NCI-H2196 treated with DMSO at 0.1 percent for 48 hours (cell line): ENCODE data around the gene SNX24.
"Not testable (repeated sequence)": the region's sequence is repeated elsewhere in the genome, so short reads cannot be mapped to it uniquely, and the experiment has no call there.

Experiments used
- DNase-seq: peaks from one replicate; lab custom pipeline; 2025; ENCODE audit not compliant: unreplicated experiment; lab: John Stamatoyannopoulos, UW

Gene SNX24

GRCh38 chr5:122870219-122870856 is 24.9 kb downstream of the SNX24 start:
- DNase-seq, result no peak

GRCh38 chr5:122871661-122872060 is 26.2 kb downstream of the SNX24 start:
- no peak for DNase-seq

DNA sequence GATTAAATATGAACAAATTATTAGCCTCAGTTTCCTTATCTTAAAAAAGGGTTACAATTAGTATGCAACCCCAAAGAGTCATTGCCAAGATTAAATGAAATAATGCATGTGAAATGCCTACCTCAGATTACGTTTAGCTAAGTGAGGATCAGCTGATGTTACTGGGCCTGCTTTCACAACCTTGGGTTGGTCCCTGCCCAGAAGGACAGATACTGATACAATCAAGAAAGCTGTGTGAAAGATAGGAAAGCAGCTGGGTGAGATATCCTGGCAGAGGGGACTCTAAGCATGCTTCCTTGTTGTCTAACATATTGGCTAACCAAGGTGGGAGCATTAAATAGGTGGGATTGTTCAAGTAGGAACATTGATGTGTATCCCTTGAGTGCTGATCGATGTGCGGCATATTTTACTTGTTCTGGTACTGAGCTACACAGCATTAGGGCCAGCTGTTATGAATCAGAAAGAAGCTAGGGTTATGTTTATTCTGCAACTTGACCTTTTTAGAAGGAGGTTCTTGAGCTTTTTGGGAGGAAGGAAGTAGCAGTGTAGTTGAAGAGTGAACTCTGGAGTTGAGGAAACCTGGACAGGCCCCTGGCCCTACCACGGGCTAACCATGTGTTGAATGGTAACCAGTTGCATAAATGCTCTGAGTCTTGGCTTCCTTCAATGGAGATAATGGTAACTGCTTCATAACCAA is 28.9 kb downstream of the SNX24 start:
- no peak for DNase-seq

DNA sequence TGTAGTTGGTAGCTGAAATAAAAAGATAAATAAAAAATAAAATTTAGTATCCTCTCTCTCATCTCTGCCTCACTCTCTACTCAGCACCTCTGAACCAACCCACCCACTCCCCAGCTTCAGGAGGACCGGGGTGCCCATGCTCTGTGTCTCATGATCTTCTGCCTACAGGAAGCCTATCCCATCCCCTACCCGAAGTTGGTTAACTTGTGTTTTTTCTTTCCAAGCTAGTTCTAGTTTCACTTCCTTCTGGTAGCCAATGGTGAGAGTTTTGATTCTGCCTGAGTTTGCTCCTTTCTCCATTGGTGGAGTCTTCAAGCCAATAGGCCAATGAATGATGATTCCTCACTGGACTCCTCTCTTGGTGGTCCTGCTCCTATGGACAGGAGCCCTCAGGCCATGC is 32.1 kb downstream of the SNX24 start:
- no peak for DNase-seq

DNA sequence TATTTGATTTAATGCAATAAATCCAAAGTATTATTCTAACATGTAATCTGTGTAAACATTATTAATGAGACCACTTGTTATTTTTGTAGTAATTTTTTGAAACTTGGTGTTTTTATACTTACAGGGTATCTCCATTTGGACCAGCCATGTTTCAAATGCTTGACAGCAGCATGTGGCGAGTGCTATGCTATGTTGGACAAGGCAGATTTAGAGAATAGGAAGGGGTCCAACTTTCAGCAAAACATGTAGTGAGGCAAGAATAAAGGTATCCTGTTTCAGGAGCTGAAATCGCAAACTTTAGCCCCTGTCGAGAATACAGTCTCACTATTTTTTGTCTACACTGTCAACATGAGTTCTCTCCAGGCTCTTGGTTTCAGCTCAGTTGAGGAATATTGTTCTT is 33.7 kb downstream of the SNX24 start:
- no peak for DNase-seq

GRCh38 chr5:122880170-122880689 is 34.8 kb downstream of the SNX24 start:
- DNase-seq, result no peak

DNA sequence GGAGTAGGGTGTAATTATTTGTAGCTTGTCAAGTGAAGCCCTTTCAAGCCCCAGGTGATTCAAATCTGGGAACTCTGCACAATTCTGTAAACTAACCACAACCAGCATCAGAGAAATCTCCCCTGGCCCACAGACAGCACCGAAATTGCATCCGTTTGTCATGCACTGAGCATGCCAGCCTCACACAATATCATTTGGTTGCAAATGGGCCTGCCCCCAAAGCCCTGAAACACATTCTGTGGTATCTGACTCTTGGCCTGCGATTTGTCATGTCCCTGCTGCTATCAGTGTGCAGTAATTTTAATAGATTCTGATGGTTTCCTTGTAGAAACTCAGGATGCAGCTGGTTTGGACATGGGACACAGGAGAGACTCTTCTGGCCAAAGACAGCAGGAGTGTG is 35.3 kb downstream of the SNX24 start:
- no peak for DNase-seq

DNA sequence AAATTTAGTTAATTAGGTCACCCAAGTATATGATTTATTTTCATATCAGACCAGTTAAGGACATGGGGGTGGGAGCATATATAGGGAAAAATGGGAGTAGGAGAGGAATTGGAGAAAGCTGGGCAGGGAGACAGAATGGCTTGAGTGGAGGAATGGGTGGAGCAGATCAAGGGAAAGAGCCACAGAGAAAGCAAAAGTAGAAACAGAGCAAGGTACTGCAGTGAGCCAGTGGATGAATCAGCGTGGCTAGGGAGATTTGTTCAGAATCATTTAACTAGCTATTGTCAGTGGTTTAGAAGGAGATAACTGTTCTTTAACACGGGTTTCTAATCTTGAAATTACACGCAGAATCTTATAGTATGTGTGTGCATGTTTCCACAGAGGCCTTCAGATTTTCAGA is 37.4 kb downstream of the SNX24 start:
- no peak for DNase-seq

DNA sequence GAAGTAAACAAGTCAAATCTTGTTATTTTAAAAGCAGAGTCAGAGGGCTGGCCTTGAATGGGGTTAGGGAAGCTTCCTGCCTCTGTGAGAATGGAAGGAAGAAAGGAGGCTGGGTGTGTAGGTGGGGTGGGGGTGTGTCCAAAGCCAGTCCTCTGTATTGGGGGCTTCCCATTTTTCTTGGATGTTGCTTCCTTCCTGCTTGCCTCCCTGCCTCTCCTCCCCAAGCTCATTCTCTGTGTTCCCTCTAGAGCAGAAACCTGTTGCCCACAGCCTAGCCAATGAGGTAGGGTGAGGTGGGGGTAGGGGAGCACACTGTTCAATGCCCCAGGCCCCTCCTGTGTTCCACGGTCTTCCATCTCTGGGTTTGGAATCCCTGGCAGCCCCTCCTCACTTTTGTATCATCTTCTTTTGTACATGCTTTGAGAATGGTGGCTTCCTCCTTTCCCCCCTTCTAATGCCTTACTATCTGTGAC is 39.7 kb downstream of the SNX24 start:
- no peak for DNase-seq

DNA sequence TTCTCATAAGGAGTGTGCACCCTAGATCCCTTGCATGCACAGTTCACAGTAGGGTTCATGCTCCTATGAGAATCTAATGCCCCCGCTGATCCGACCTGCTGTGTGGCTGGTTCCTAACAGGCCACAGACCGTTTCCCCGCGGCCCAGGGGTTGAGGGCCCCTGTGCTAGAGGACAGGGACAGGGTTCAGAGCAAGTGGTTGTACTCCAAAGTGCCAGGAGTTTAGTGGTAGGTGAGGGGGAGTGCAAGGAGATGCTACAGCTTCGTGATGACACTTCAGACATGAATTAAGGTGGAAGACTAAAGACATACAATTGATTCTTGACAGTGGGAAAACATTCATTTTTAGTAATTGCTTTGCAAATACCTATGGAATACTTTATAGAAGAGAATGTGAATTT is 40.5 kb downstream of the SNX24 start:
- no peak for DNase-seq

- no peak for DNase-seq
Observed at GRCh38 chr5:122895141-122895540, 49.7 kb downstream of the SNX24 start.

DNA sequence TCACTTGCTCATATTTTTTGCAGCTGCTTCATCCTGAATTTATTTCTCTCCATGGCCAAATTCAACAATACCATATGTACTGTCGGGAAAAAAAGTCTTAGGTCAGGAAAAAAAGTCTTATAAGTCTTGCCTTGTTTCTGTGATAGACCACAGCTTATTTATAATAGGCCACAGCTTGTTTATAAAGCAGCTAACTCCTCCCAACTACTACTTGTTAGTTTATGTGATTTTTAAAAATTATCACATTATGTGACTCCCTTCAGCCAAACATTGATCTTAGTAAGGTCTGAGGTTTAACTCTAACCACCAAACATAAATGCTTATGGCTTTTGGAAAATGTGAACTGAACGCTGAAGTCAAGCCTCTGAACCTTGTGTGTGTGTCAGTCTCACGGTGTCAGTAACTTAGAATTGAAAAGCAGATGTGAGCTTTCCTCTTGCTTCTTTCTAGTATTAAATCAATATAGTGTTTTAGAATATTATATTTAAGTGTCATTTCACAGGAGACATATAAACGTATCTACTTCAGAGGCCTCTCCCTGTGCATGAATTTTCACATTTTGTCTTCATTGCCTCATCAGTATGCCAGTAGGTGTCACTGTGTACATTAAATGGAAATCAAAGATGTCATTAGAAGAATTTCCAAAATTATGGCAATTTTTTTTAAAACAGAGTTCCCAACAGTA is 51.3 kb downstream of the SNX24 start:
- DNase-seq, result no peak

- DNase-seq, result no peak
Observed at GRCh38 chr5:122897283-122897602, 51.8 kb downstream of the SNX24 start.

- DNase-seq, result no peak
Observed at GRCh38 chr5:122901346-122901745, 55.9 kb downstream of the SNX24 start.

DNA sequence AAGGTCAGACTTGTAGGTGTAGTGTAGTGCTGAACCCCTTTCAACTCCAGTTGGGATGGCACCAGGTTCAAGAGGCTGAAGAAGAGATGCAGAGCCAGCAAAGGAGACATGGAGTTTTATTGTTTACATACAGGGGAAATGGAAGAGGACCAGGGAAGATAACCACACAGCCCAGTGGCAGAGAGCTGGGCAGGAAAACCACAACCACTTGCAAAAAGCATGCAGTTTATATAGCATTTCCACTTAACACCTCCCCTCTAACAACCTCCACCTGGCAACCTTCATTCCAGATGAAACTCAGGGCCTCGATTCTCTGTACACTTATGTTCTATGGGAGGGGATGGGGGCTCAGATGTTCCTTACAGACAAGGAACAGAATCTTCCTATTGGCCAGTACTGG is 56.9 kb downstream of the SNX24 start:
- no peak for DNase-seq

DNA sequence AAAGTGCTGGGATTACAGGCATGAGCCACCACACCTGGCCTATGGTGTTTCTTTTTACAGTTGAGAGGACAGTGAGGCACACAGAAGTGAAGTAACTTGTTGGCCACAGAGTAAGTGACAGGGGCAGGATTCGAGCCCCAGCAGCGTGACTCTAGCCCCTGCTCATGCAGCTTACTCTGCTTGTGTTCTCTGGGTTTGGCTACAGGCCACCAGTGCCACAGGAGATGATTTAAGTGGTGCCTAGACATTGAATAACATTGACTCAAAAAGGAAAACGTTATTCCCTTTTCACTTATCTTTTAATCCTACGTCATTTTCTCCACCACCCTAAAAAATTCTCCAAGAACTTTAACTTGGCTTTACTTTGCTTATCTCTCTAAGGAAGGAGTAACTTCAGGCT is 61.4 kb downstream of the SNX24 start:
- no peak for DNase-seq

DNA sequence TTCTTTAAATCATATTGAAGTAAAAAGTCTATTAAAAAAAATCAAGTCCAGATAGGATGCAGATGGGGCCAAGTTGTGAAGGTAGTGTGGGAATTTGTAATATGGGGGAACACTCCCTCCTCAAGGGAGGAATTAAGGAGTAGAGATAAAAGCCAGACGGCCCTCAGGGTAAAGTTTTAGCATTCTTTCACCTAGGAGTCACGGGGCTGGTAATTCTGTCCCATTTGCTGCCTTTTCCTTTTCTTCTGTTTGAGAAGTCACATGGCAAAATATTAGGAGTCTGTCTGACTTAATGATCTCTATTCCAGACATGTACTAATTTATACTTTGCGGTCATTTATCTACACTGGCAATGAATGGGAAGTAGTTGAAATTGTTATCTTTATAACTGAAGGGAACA is 61.9 kb downstream of the SNX24 start:
- no peak for DNase-seq

DNA sequence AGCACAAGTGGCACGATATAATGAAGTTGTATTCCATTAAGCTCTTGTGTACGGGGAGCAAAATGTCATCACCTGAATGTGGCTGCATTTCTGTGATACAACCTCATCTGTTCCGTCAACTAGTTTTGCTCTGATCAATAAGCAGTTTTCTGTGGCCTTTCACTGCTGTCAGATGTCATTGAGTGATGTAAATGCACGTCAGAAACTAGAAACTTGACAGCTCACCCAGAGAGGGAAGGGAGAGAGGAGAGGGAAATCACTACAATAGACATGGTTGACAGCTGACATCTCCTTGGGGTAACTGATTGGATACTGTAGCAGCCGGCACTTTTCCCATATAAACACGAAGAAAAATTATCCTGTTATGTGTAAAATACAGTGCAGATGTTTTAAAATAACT is 62.7 kb downstream of the SNX24 start:
- no peak for DNase-seq

- DNase-seq, result no peak
Observed at GRCh38 chr5:122908662-122909061, 63.2 kb downstream of the SNX24 start.

DNA sequence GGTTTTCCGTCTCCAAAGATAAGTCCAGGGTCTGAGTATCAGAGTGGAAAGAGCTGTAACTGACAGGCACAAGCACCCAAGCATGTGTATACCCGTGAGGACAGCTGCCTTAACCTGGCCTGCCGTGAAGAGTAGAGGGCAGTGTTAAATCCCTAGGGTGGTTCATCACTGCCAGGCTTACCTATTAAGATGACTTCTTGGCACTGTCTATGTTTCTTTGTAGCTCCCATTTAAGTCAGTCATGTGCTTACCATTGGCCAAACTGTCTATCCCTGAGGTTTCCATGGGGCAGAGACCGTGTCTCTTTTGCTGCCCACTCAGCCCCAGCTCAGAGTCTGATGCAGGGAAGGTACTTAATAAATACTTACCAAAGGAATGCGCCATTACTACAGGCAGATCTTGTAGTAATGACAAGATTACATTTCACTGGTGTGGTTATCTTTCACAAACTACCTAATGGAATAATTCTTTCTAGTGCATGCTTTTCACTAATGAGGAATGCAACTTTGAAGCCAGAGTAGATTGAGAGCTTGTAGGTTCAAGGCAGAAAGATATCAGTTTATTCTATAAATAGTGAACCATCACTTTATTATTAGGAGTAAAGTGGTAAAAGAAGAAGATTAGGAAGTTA is 64.2 kb downstream of the SNX24 start:
- DNase-seq, result no peak

- not testable (repeated sequence) for DNase-seq
Observed at GRCh38 chr5:122913436-122913835, 68.0 kb downstream of the SNX24 start.
